HG02885 (cell line): Measurements from ENCODE around the gene NFKB1.
"Not testable (repeated sequence)": the region's sequence is repeated elsewhere in the genome, so short reads cannot be mapped to it uniquely, and the experiment has no call there.

ENCODE experiments used
- ATAC-seq: cut with Tn5 transposase; IDR thresholded peaks from one replicate; pipeline ENCODE4 v1.9.1; 2021; ENCODE audit warnings: mild to moderate bottlenecking; ENCODE audit not compliant: unreplicated experiment, poor library complexity

Gene NFKB1

GRCh38 chr4:102560571-102561341 is 59.6 kb downstream of the NFKB1 start:
- no peak for ATAC-seq

- no peak for ATAC-seq
These were observed 61.8 kb downstream of the NFKB1 start for GRCh38 chr4:102563000-102563399.

GRCh38 chr4:102564399-102565059 is 63.4 kb downstream of the NFKB1 start:
- ATAC-seq: peak; percentile 81

GRCh38 chr4:102565696-102566095 is 64.5 kb downstream of the NFKB1 start:
- ATAC-seq: no peak

GRCh38 chr4:102566426-102566825 is 65.3 kb downstream of the NFKB1 start:
- ATAC-seq: no peak

GRCh38 chr4:102567427-102567826 is 66.3 kb downstream of the NFKB1 start:
- no peak for ATAC-seq

GRCh38 chr4:102569200-102569599 is 68.0 kb downstream of the NFKB1 start:
- no peak for ATAC-seq

- not testable (repeated sequence) for ATAC-seq
These were observed 69.1 kb downstream of the NFKB1 start for GRCh38 chr4:102570211-102570610.

- ATAC-seq: no peak
These were observed 71.3 kb downstream of the NFKB1 start for GRCh38 chr4:102572452-102572851.

GRCh38 chr4:102574317-102574716 is 73.2 kb downstream of the NFKB1 start:
- peak; percentile 63 for ATAC-seq

GRCh38 chr4:102575369-102576129 is 74.4 kb downstream of the NFKB1 start:
- no peak for ATAC-seq

GRCh38 chr4:102578270-102578669 is 77.1 kb downstream of the NFKB1 start:
- no peak for ATAC-seq

GRCh38 chr4:102578819-102579218 is 77.7 kb downstream of the NFKB1 start:
- ATAC-seq: no peak

- ATAC-seq: peak; percentile 40
These were observed 78.8 kb downstream of the NFKB1 start for GRCh38 chr4:102579794-102580462.

GRCh38 chr4:102580463-102580842 is 79.3 kb downstream of the NFKB1 start:
- peak; percentile 41 for ATAC-seq

GRCh38 chr4:102584091-102584490 is 82.9 kb downstream of the NFKB1 start:
- ATAC-seq: no peak

GRCh38 chr4:102585329-102585728 is 84.2 kb downstream of the NFKB1 start:
- ATAC-seq: peak; percentile 49

- peak; percentile 64 for ATAC-seq
These were observed 85.0 kb downstream of the NFKB1 start for GRCh38 chr4:102586002-102586643.

- peak; percentile 51 for ATAC-seq
These were observed 85.5 kb downstream of the NFKB1 start for GRCh38 chr4:102586644-102587021.

- no peak for ATAC-seq
These were observed 88.6 kb downstream of the NFKB1 start for GRCh38 chr4:102589743-102590142.
